GM20000 (cell line): ENCODE measurements around the gene TLR2.

ENCODE experiments used
- DNase-seq: peaks from one replicate; pipeline ENCODE4 v3.0.0; 2012; ENCODE audit warnings: low spot score
- TF ChIP-seq, protein P1 (sequence below): IDR thresholded peaks from 2 replicates; pipeline ENCODE4 v1.5.1; 2012; ENCODE audit warnings: mild to moderate bottlenecking, control low read depth; ENCODE audit errors: extremely low read depth, missing control alignments

Gene TLR2

DNA sequence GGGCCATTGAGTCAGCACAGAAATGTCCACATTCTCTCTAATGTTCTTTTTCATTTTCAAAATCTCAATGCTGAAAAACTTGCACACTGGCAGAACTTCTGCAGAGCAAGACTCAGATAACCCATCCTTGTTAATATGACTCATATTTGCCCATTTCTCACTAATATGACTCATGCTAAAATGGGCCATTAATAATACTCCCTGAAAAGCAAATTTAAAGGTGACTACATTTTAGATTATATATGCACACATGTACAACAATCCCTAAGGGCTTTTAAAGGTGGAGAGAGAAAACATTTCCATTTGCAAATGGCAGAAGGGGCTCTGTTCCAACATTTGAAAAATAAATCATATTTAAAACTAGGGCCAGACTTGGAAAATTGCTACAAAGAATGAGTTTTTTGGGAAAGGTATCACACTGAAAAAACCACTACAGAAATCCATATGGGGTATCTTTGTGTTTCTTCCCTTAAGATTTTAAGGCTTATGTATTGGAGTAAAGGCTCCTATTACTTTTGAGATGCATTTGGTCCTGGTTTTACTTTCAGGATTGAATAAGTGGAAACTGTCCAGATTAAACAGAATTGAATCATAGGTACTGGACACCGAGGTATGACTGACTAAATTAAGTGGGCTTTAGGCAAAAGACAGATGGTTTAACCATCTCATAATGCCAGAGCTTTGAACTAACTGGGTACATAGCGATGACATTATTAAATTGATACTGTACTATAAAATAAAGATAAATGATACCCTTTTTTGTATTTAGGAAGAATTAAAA, 30.0 kb downstream of the TLR2 start:
- no peak for DNase-seq
- TF ChIP-seq, protein P1, sequence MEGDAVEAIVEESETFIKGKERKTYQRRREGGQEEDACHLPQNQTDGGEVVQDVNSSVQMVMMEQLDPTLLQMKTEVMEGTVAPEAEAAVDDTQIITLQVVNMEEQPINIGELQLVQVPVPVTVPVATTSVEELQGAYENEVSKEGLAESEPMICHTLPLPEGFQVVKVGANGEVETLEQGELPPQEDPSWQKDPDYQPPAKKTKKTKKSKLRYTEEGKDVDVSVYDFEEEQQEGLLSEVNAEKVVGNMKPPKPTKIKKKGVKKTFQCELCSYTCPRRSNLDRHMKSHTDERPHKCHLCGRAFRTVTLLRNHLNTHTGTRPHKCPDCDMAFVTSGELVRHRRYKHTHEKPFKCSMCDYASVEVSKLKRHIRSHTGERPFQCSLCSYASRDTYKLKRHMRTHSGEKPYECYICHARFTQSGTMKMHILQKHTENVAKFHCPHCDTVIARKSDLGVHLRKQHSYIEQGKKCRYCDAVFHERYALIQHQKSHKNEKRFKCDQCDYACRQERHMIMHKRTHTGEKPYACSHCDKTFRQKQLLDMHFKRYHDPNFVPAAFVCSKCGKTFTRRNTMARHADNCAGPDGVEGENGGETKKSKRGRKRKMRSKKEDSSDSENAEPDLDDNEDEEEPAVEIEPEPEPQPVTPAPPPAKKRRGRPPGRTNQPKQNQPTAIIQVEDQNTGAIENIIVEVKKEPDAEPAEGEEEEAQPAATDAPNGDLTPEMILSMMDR = no peak

GRCh38 chr4:153722036-153722435, 38.0 kb downstream of the TLR2 start:
- no peak for DNase-seq
- TF ChIP-seq, protein P1 = no peak

- TF ChIP-seq, protein P1 = no peak
- DNase-seq = no peak
Observed at GRCh38 chr4:153724606-153725005, 40.5 kb downstream of the TLR2 start.

- DNase-seq = no peak
- TF ChIP-seq, protein P1 = no peak
Observed at GRCh38 chr4:153725136-153725830, 41.2 kb downstream of the TLR2 start.

- TF ChIP-seq, protein P1 = no peak
- no peak for DNase-seq
Observed at GRCh38 chr4:153725831-153726154, 41.7 kb downstream of the TLR2 start.

DNA sequence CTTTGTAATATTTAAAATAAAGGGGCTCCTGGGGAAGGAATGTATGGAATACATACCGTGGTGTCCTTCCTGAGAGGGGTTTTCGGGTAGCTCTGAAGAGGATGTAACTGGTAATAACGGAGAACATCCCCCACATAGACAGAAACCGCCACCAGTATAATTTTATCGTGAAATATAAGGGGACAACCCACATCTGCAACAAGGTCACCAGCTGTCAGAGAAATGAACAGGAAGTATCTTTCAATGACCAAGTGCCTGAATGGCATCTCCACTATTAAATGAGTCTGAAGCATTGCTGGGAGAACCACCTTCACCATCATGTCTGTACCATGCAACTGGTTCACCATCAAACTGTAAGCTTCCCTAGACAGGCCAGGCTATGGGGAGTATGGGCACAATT, 44.1 kb downstream of the TLR2 start:
- TF ChIP-seq, protein P1 = no peak

GRCh38 chr4:153728660-153729059, 44.6 kb downstream of the TLR2 start:
- TF ChIP-seq, protein P1 = no peak
- DNase-seq = no peak

More for the DNA sequence above, 44.1 kb downstream of the TLR2 start:
- DNase-seq = no peak
